ENCODE results near the gene HIP1R. TPM values are rescaled to one million over a fixed set of nuclear protein-coding genes. Genes with fewer than 3 reads are reported as not detected.

HIP1R gene
- total and polyA plus RNA-seq, 8 donors: 52.1 to 395 (median 89.8) TPM

DNA sequence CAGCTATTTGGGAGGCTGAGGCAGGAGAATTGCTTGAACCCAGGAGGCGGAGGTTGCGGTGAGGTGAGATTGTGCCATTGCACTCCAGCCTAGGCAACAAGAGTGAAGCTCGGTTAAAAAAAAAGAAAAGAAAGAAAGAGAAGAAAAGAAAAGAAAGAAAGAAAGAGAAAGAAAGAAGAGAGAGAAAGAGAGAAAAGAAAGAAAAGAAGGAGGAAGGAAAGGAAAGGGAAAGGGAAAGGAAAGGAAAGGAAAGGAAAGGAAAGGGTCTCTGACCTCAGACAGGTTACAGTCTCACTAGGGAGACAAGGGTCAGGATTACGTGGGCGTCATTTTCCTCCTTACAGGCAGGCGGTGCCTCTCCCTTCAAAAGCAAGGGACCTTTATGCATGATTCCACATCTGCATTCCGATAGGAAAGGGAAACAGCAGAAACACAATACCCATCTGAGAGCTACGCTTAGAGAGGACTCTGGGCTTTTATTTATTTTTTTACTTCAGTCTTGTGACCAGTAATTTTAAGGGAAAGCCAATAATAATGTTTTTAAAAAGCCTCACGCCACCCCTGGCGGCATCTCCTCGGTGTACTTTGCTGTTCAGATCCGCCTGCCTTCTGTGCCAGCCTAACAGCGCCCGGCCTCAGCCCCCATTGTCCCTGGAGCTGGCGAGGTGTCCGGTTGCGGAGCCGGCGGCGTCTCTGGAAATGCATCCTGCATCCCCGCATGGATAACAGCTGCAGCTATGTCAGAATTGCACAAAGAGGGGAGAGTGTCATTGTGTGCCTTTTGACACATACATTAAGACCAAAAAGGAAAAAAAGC, 945 bp upstream of the HIP1R start:
- intact Hi-C loops (cut with DNase I; ENCODE audit: low total_unique reads): no loop called here
- no peaks in the 10 kb centered on the region for H3K27me3 ChIP-seq
- peaks cover 25 to 53% (median 38%) of the 10 kb centered on the region in 4 donors for H3K4me1 ChIP-seq
- H3K4me3 ChIP-seq: peak overlapping the region; percentile 72 to 82 (median 80)
- no peaks in the 10 kb centered on the region for H3K36me3 ChIP-seq
- H3K27ac ChIP-seq: peak overlapping the region; percentile 90 to 97 (median 91)
- WGBS, 5 donors: 12 to 15% (median 14%) methylated on average over 21 of the region's 21 CpGs
- no peaks in the 10 kb centered on the region for H3K9me3 ChIP-seq
- TF ChIP-seq EP300 (IDR thresholded peaks at IDR 0.05) (no peak), POLR2AphosphoS5 (IDR thresholded peaks at IDR 0.05) (peak in 2 of 3 donors; percentile 27 to 64), POLR2A (IDR thresholded peaks at IDR 0.05) (no peak), CTCF (IDR thresholded peaks at IDR 0.05) (peak in 1 of 7 experiments; percentile 26)
- DNase-seq: peak; percentile 64 to 83

GRCh38 chr12:122835750-122836026, 431 bp downstream of the HIP1R start:
- peak in 1 of 2 donors; percentile 79 for DNase-seq
- no peaks in the 10 kb centered on the region for H3K27me3 ChIP-seq
- H3K27ac ChIP-seq: peak overlapping the region; percentile 90 to 97 (median 95)
- H3K36me3 ChIP-seq: peaks cover 0 to 3% (median 0%) of the 10 kb centered on the region in 4 donors
- intact Hi-C loops (cut with DNase I; ENCODE audit: low total_unique reads): no loop called here
- WGBS, 5 donors: 0 to 2% (median 0%) methylated on average over 6 to 43 of the region's 43 CpGs; no CpG with 5 or more reads in 1 of the 5 donors
- peaks cover 38 to 67% (median 50%) of the 10 kb centered on the region in 4 donors for H3K4me1 ChIP-seq
- peak overlapping the region; percentile 72 to 82 (median 80) for H3K4me3 ChIP-seq
- TF ChIP-seq EP300 (IDR thresholded peaks at IDR 0.05): no peak
- TF ChIP-seq POLR2AphosphoS5 (IDR thresholded peaks at IDR 0.05): no peak
- TF ChIP-seq POLR2A (IDR thresholded peaks at IDR 0.05): no peak
- no peak for TF ChIP-seq CTCF (IDR thresholded peaks at IDR 0.05)
- H3K9me3 ChIP-seq: no peaks in the 10 kb centered on the region

DNA sequence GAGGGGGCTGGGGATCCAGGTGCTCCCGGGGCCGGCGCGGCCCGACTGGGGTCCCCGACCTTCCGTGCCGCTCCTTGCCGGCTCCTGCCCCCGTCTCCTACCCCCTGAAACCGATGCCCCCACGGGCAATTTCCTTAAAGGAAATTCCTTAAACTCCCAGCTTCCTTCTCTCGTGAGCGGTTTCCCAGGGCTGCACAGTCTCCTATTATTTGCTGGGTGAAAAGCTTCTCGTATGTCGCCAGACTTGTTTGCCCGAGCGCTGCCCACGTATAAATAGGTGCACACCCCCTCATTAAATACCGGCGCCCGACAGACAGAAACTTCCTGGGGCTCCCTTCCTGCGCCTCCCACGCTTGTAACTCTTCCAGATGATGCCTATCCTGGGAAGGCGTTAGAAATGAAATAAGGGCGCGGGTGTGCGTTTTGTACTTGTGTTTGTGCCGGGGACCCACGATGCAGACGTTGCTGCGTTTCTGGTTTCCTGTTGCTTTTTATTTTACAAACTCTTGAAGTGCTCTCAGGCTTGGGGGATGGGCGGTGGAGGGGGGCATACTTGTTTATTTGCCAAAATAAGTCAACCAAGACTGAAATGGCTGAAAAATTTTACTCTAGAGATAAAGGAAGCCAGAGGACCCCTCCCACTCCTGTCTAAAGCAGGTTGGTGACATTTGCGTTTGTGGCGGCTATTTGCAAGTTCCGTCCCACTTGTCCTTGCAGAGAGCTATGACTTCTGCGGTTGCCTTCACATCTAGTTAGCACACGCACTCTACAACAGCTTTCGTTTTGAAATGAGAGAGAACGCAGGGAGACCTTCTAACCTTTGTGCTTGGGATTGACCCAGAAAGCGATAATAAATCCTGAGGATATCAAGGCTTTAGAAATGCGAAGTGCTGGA, 1.0 kb downstream of the HIP1R start:
- H3K27ac ChIP-seq: peak overlapping the region; percentile 90 to 97 (median 95)
- DNase-seq: peak; percentile 78 to 81
- WGBS, 5 donors: 0 to 2% (median 1%) methylated on average over 37 to 42 of the region's 42 CpGs
- intact Hi-C loops (cut with DNase I; ENCODE audit: low total_unique reads): no loop called here
- peaks cover 0 to 3% (median 0%) of the 10 kb centered on the region in 4 donors for H3K36me3 ChIP-seq
- TF ChIP-seq POLR2A (IDR thresholded peaks at IDR 0.05) (no peak), POLR2AphosphoS5 (IDR thresholded peaks at IDR 0.05) (peak in 2 of 3 donors; percentile 61 to 73), EP300 (IDR thresholded peaks at IDR 0.05) (no peak)
- H3K27me3 ChIP-seq: no peaks in the 10 kb centered on the region
- peaks cover 44 to 73% (median 56%) of the 10 kb centered on the region in 4 donors for H3K4me1 ChIP-seq
- H3K4me3 ChIP-seq: peak overlapping the region; percentile 72 to 82 (median 80)
- no peaks in the 10 kb centered on the region for H3K9me3 ChIP-seq

- peak; percentile 60 to 76 for DNase-seq
- no peaks in the 10 kb centered on the region for H3K27me3 ChIP-seq
- H3K36me3 ChIP-seq: peaks cover 0 to 3% (median 0%) of the 10 kb centered on the region in 4 donors
- no peaks in the 10 kb centered on the region for H3K9me3 ChIP-seq
- H3K4me1 ChIP-seq: peaks cover 57 to 86% (median 66%) of the 10 kb centered on the region in 4 donors
- TF ChIP-seq CTCF (IDR thresholded peaks at IDR 0.05) (no peak), POLR2AphosphoS5 (IDR thresholded peaks at IDR 0.05) (peak in 1 of 3 donors; percentile 65)
- 35 to 67% (median 46%) methylated on average over 22 of the region's 22 CpGs for WGBS, 5 donors
- H3K4me3 ChIP-seq: peak overlapping the region; percentile 72 to 82 (median 80)
- intact Hi-C loops (cut with DNase I; ENCODE audit: low total_unique reads): no loop called here
- peak overlapping the region; percentile 85 to 97 (median 91) for H3K27ac ChIP-seq
Measured at GRCh38 chr12:122837306-122838265, 2.3 kb downstream of the HIP1R start.
